Panc1 (cell line): Measurements from ENCODE around the gene SDK1. TPM values are rescaled to one million over a fixed set of nuclear protein-coding genes. Genes with fewer than 3 reads are reported as not detected.
A peak's percentile ranks its signal among the peaks of the same experiment; 100 is the strongest.

Source experiments
- ATAC-seq: fragments of 200-7000 bp; cut with Tn5 transposase; 2 replicates; pipeline ENCODE4 v1.9.1; 2020; ENCODE audit warnings: mild to moderate bottlenecking, moderate library complexity
- BruUV-seq: library from RNA; stranded (reverse); fragments of 400-500 nt; replicated peaks from 2 replicates; lab custom pipeline; 2021; lab: Mats Ljungman, UMichigan
- CTCF ChIA-PET: fragments of 300-600 bp; sonication (Branson Sonifier 250); formaldehyde crosslinking; loops from one replicate; lab custom pipeline; 2022; ENCODE audit warnings: antibody characterized with exemption; lab: Charles Lee
- POLR2A ChIA-PET: fragments of 300-600 bp; sonication (Branson Sonifier 250); formaldehyde crosslinking; loops from one replicate; lab custom pipeline; 2022; ENCODE audit warnings: antibody characterized with exemption; lab: Charles Lee
- DNase-seq: peaks from one replicate; pipeline ENCODE4 v3.0.0-alpha.2; 2010; ENCODE audit warnings: low read depth, low spot score
- H3K27ac ChIP-seq: 2 replicates; pipeline ENCODE4 v1.5.1; 2011; ENCODE audit warnings: mild to moderate bottlenecking, low read length, inconsistent platforms
- H3K27me3 ChIP-seq: fragments of 200-500 bp; sonication (Bioruptor generic); 2 replicates; pipeline ENCODE4 v1.6.0; 2014; ENCODE audit warnings: low read length, inconsistent platforms; ENCODE audit not compliant: control insufficient read depth, insufficient read depth
- H3K36me3 ChIP-seq: fragments of 200-500 bp; sonication (Bioruptor generic); 2 replicates; pipeline ENCODE4 v1.5.1; 2014; ENCODE audit warnings: inconsistent platforms, mild to moderate bottlenecking, low read length, moderate library complexity; ENCODE audit not compliant: control insufficient read depth, insufficient read depth
- H3K4me1 ChIP-seq: 2 replicates; pipeline ENCODE4 v1.5.1; 2011; ENCODE audit warnings: inconsistent platforms, mild to moderate bottlenecking, low read length, moderate library complexity; ENCODE audit not compliant: control insufficient read depth, insufficient read depth
- H3K4me3 ChIP-seq, 2 experiments: 2 replicates each; pipeline ENCODE4 v1.5.1; 2011 to 2012; ENCODE audit warnings: low read depth in 2 of 2, low read length in 2 of 2, mild to moderate bottlenecking in 2 of 2, inconsistent platforms in 1 of 2, moderate library complexity in 1 of 2
- H3K9me3 ChIP-seq: fragments of 200-500 bp; sonication (Bioruptor generic); 2 replicates; pipeline ENCODE4 v1.5.1; 2014; ENCODE audit warnings: low read depth, mild to moderate bottlenecking, inconsistent platforms, low read length, moderate library complexity; ENCODE audit not compliant: control insufficient read depth, insufficient read depth
- CTCF ChIP-seq: fragments of 450-650 bp; IDR thresholded peaks from 2 replicates; pipeline ENCODE4 v1.5.1; 2017; ENCODE audit warnings: mild to moderate bottlenecking
- POLR2AphosphoS5 ChIP-seq: IDR thresholded peaks from 2 replicates; pipeline ENCODE4 v1.6.1; 2012; ENCODE audit warnings: mild to moderate bottlenecking, low read depth, low read length, moderate library complexity
- REST ChIP-seq, 2 experiments: IDR thresholded peaks; 2 replicates each; pipeline ENCODE4 v1.6.1; 2011 to 2012; ENCODE audit warnings: low read depth in 2 of 2, control low read depth in 1 of 2, low read length in 1 of 2, mild to moderate bottlenecking in 1 of 2, moderate library complexity in 1 of 2; ENCODE audit not compliant: insufficient read depth in 1 of 2
- SIN3A ChIP-seq: IDR thresholded peaks from 2 replicates; pipeline ENCODE4 v1.6.1; 2012; ENCODE audit warnings: low read depth, mild to moderate bottlenecking, low read length, moderate library complexity, borderline replicate concordance; ENCODE audit not compliant: insufficient read depth
- TCF7L2 ChIP-seq: IDR thresholded peaks from 2 replicates; pipeline ENCODE4 v1.6.1; 2011; ENCODE audit warnings: mild to moderate bottlenecking, low read depth, low read length, inconsistent platforms
- in situ Hi-C: cut with HindIII; loops from 2 replicates; pipeline ENCODE4 v1.10.0; 2016; ENCODE audit warnings: low sequenced_read_pairs, low pct_unique_long_range_greater_than_20kb
- intact Hi-C: fragments of 100-400 bp; cut with micrococcal nuclease; formaldehyde crosslinking; loops from one replicate; pipeline ENCODE4 v1.10.0; 2022; ENCODE audit not compliant: unreplicated experiment
- total RNA-seq: library from RNA; stranded (reverse); gene quantifications from one replicate; pipeline ENCODE4 v1.2.1, GENCODE V29; 2021; ENCODE audit not compliant: unreplicated experiment

The SDK1 gene
- total RNA-seq, 1 experiment from 2014 or later: 47.4 TPM

GRCh38 chr7:3558400-3558799 is 257.3 kb downstream of the SDK1 start:
- Histone ChIP-seq H3K4me3 (no peak overlapping the region), H3K9me3 (peaks cover 27% of the 10 kb centered on the region; the same call in 1 of the 2 replicates), H3K27ac (peak overlapping the region; percentile 45), H3K4me1 (peaks cover 24% of the 10 kb centered on the region), H3K36me3 (no peaks in the 10 kb centered on the region), H3K27me3 (no peaks in the 10 kb centered on the region)
- ChIA-PET POLR2A (no interaction called here), CTCF (interaction anchor here (0.5 kb wide), 1 partner anchor 212 kb away, joined by 3 read pairs; no protein-coding TSS in a partner anchor)
- TF ChIP-seq CTCF (no peak), POLR2AphosphoS5 (no peak), REST (IDR thresholded peaks at IDR 0.05; ENCODE audit: insufficient read depth in 1 of 2, low read depth in 2 of 2, low read length in 1 of 2) (no peak)
- in situ Hi-C loops (no loop called here), intact Hi-C loops (no loop called here)
- ATAC-seq (peak; percentile 75), DNase-seq (no peak)
- BruUV-seq: no TSS peak

GRCh38 chr7:3559278-3559677 is 258.2 kb downstream of the SDK1 start:
- ATAC-seq (peak; percentile 67; the same call in 1 of the 2 replicates), DNase-seq (peak; percentile 83)
- in situ Hi-C loops (no loop called here), intact Hi-C loops (no loop called here)
- Histone ChIP-seq H3K27ac (peak overlapping the region; percentile 20; the same call in 1 of the 2 replicates), H3K36me3 (no peaks in the 10 kb centered on the region), H3K4me1 (peaks cover 24% of the 10 kb centered on the region), H3K9me3 (peaks cover 20% of the 10 kb centered on the region; the same call in 1 of the 2 replicates), H3K27me3 (no peaks in the 10 kb centered on the region), H3K4me3 (no peak overlapping the region)
- ChIA-PET POLR2A (interaction anchor here (0.7 kb wide), 4 partner anchors 8 to 1208 kb away, joined by 5 to 15 read pairs (median 7); no protein-coding TSS in a partner anchor), CTCF (no interaction called here)
- no TSS peak for BruUV-seq
- TF ChIP-seq POLR2AphosphoS5: no peak
- TF ChIP-seq CTCF: no peak
- no peak for TF ChIP-seq REST (IDR thresholded peaks at IDR 0.05; ENCODE audit: insufficient read depth in 1 of 2, low read depth in 2 of 2, low read length in 1 of 2)
- TF ChIP-seq TCF7L2: no peak
- TF ChIP-seq SIN3A: no peak
